ENCODE data around the gene LGR5. TPM values are rescaled to one million over a fixed set of nuclear protein-coding genes. Genes with fewer than 3 reads are reported as not detected.

Gene LGR5
- total RNA-seq, 2 experiments from 2014 or later: not detected

GRCh38 chr12:71439362-71439612 is 311 bp upstream of the LGR5 start:
- ATAC-seq (peak; percentile 9), DNase-seq (no peak)
- ChIA-PET POLR2A (no interaction called here), CTCF (no interaction called here)
- H3K4me1 Mint-ChIP-seq: peaks cover 19% of the 10 kb centered on the region
- intact Hi-C loops (cut with DNase I, micrococcal nuclease): no loop called here
- H3K36me3 Mint-ChIP-seq (ENCODE audit: low read depth): no peaks in the 10 kb centered on the region
- H3K27ac Mint-ChIP-seq: no peak overlapping the region
- peaks cover 45% of the 10 kb centered on the region for H3K27me3 Mint-ChIP-seq
- H3K9me3 Mint-ChIP-seq (ENCODE audit: low read depth): peaks cover 18% of the 10 kb centered on the region
- H3K4me3 Mint-ChIP-seq: peak overlapping the region; percentile 69

GRCh38 chr12:71440345-71440762 is 756 bp downstream of the LGR5 start:
- peaks cover 17% of the 10 kb centered on the region for H3K9me3 Mint-ChIP-seq (ENCODE audit: low read depth)
- peak overlapping the region; percentile 69 for H3K4me3 Mint-ChIP-seq
- H3K4me1 Mint-ChIP-seq: peaks cover 19% of the 10 kb centered on the region
- H3K36me3 Mint-ChIP-seq (ENCODE audit: low read depth): no peaks in the 10 kb centered on the region
- H3K27me3 Mint-ChIP-seq: peaks cover 47% of the 10 kb centered on the region
- DNase-seq: no peak
- intact Hi-C loops (cut with DNase I, micrococcal nuclease): no loop called here
- ATAC-seq: no peak
- ChIA-PET POLR2A (no interaction called here), CTCF (interaction anchor here (0.8 kb wide), 1 partner anchor 14 kb away, joined by 3 read pairs; no protein-coding TSS in a partner anchor)
- no peak overlapping the region for H3K27ac Mint-ChIP-seq

DNA sequence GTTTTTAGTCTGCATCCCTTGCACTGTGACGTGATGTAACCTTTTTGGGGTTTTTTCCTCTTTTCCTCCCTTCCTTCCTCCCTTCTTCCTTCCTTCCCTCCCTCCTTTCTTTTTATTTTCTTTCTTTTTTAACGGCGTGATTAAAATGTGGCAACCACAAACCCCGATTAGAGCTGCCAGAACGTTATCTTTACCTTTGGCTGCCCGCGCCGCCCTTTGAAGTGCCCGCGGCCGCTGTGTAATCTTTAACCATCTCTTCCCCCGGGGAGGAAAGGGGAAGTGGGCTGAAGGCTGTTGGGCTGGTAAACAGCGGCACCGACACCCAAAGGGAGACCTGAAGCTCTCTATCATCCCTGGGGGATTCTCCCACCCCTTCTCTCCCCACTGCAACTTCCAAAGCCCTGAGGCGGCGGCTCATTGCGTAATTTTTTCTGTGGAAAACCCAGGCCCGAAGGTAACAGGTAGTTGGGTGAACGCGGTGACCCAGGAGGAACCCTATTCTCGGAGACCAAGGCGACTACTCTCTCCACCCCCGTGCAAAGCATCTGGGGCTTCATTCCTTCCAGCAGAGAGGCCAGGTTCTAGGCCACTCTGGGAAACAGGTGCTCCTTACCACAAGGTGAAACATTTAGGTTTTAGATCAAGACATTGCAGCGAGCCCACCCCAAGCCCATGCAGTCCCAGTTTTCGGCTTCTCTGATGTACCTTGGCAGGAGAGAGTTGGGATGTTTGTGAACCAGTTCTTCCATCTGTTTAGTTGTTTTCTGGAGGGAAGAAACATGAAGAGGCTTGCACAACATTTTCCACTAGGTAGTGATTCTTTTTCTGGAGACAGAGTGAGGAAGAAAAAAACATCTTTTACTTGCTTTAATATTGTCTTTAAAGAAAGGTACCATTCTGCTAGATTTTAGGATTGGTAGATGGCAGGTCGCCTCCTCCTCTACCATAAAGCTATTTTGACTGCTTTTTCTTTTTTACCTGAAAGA is 1.5 kb downstream of the LGR5 start:
- ChIA-PET CTCF (interaction anchor here (0.8 to 1.3 kb wide), 2 partner anchors 14 to 15 kb away, joined by 3 read pairs; no protein-coding TSS in a partner anchor), POLR2A (no interaction called here)
- Mint-ChIP-seq H3K4me3 (peak overlapping the region; percentile 69), H3K27me3 (peaks cover 44% of the 10 kb centered on the region), H3K9me3 (ENCODE audit: low read depth) (peaks cover 11% of the 10 kb centered on the region), H3K27ac (no peak overlapping the region), H3K4me1 (peaks cover 19% of the 10 kb centered on the region), H3K36me3 (ENCODE audit: low read depth) (no peaks in the 10 kb centered on the region)
- no peak for ATAC-seq
- peak; percentile 22 for DNase-seq
- intact Hi-C loops (cut with DNase I, micrococcal nuclease): no loop called here

DNA sequence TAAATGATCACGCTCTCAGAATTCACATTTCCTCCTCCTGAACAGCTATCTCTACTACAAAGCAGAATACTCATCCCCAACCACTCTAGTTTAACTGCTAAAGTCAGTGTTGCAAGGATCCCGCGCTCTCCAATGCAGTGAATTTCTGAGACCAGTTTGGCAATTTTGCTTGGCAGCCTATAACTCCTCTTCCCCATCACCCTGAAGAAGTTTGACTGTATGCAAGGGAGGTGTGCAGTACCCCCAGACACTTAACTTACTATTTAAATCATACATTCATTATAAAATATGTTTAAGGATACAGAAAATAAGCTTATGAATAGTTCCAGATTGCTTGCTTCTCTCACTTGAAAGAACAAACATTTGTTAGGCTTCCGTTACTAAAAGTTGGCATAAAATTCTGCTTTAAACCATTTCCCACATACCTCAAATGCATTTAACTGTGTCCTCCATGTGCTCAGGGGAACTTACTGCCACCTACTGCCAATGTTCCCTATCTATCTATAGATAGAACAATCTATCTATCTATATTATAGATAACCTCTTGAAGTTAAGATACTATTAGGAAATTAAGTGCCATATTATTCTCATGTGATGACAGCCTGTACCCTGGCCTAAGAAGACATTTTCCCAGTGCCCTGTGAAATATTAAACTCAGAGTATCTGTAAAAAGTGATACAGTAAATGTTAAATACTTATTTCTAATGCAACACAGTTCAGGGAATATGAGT is 2.4 kb downstream of the LGR5 start:
- ATAC-seq (no peak), DNase-seq (no peak)
- ChIA-PET CTCF (interaction anchor here (1.3 kb wide), 1 partner anchor 16 kb away, joined by 3 read pairs; no protein-coding TSS in a partner anchor), POLR2A (no interaction called here)
- H3K27me3 Mint-ChIP-seq: peaks cover 43% of the 10 kb centered on the region
- peaks cover 7% of the 10 kb centered on the region for H3K9me3 Mint-ChIP-seq (ENCODE audit: low read depth)
- intact Hi-C loops (cut with DNase I, micrococcal nuclease): no loop called here
- H3K4me1 Mint-ChIP-seq: peaks cover 19% of the 10 kb centered on the region
- H3K36me3 Mint-ChIP-seq (ENCODE audit: low read depth): no peaks in the 10 kb centered on the region
- no peak overlapping the region for H3K4me3 Mint-ChIP-seq
- H3K27ac Mint-ChIP-seq: no peak overlapping the region

- Mint-ChIP-seq H3K9me3 (ENCODE audit: low read depth) (peaks cover 1% of the 10 kb centered on the region), H3K36me3 (ENCODE audit: low read depth) (no peaks in the 10 kb centered on the region), H3K27ac (no peak overlapping the region), H3K27me3 (peaks cover 39% of the 10 kb centered on the region), H3K4me3 (no peak overlapping the region), H3K4me1 (peaks cover 19% of the 10 kb centered on the region)
- DNase-seq (no peak), ATAC-seq (no peak)
- ChIA-PET POLR2A (no interaction called here), CTCF (no interaction called here)
- intact Hi-C loops (cut with DNase I, micrococcal nuclease): no loop called here
Measured at GRCh38 chr12:71442567-71442931, 3.0 kb downstream of the LGR5 start.

DNA sequence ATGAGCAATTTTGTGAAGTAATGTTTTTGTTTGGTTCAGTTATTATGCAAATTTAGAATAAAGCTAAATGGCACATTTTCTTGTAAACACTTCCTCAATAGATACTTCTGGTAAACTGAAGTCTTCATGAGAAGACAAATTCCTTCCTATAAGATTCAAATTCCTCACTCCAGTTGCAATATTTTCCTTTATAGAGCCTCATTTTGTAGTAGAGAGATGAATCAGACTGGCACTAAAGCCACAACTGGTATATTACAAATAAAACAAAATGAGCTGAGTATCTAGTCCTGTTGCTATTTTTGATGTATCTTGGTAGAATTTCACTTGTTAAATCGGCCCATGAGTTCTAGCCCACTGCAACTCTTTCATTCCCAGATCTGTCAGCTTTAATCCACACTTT is 5.5 kb downstream of the LGR5 start:
- H3K27me3 Mint-ChIP-seq: peaks cover 28% of the 10 kb centered on the region

DNA sequence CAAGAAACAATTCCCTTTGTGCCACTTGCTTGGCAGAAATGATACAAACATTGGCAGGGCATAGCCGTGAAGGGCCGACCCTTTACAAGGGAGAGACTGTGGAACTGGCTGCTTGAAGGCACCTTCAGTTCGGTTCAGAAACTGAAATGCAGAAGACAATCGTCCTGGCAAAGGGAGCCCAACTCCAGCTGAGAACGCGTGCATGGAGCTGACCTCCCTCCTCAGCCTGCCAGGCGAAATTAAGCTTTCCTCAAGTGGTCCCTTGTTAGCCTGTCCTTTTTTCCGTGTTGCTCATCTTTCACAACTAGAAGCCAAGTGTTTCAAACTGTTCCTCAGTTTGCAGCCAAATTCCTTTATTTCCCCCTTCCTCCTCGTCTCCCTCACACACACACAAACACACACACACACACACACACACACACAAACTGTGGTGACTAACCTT is 8.1 kb downstream of the LGR5 start:
- CTCF ChIA-PET: interaction anchor here (1.0 kb wide), 1 partner anchor 10 kb away, joined by 3 read pairs; no protein-coding TSS in a partner anchor
- no peak overlapping the region for H3K4me3 Mint-ChIP-seq
- no peak overlapping the region for H3K27ac Mint-ChIP-seq
- ATAC-seq: no peak
- no peaks in the 10 kb centered on the region for H3K9me3 Mint-ChIP-seq (ENCODE audit: low read depth)
- intact Hi-C loops (cut with DNase I, micrococcal nuclease): no loop called here
- H3K4me1 Mint-ChIP-seq: peaks cover 3% of the 10 kb centered on the region
- H3K27me3 Mint-ChIP-seq: peaks cover 22% of the 10 kb centered on the region
- no peaks in the 10 kb centered on the region for H3K36me3 Mint-ChIP-seq (ENCODE audit: low read depth)
- POLR2A ChIA-PET: no interaction called here
- no peak for DNase-seq

More for the DNA sequence above, 5.5 kb downstream of the LGR5 start:
- DNase-seq (no peak), ATAC-seq (no peak)
- intact Hi-C loops (cut with DNase I, micrococcal nuclease): no loop called here
- no peak overlapping the region for H3K4me3 Mint-ChIP-seq
- H3K4me1 Mint-ChIP-seq: peaks cover 13% of the 10 kb centered on the region
- ChIA-PET CTCF (interaction anchor here (0.9 to 1.2 kb wide), 4 partner anchors 11 to 302 kb away, joined by 3 to 4 read pairs (median 4); no protein-coding TSS in a partner anchor), POLR2A (no interaction called here)
- no peak overlapping the region for H3K27ac Mint-ChIP-seq
- H3K36me3 Mint-ChIP-seq (ENCODE audit: low read depth): no peaks in the 10 kb centered on the region
- no peaks in the 10 kb centered on the region for H3K9me3 Mint-ChIP-seq (ENCODE audit: low read depth)

DNA sequence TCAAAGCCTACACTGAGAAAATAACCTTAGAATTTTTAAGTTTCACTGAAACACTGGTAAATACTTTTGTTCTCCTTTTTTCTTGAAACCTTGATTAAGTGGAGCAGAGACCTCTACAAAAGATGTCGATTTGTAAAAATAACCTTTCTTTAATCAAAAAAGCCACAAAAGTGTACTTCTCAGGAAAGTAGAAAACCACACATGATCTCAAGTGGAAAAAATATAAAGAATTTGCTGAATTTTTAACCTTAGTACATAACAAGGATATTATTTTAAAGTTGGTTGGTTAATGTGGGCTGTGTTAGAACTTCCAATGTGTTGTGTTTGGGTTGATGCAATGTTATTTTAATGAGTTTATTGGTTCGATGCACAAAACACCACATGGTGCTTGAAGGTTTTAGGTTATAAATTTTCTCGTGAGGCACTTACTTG is 8.6 kb downstream of the LGR5 start:
- CTCF ChIA-PET: no interaction called here
- no peak for ATAC-seq
- intact Hi-C loops (cut with DNase I, micrococcal nuclease): no loop called here

GRCh38 chr12:71449373-71450070 is 9.9 kb downstream of the LGR5 start:
- ChIA-PET CTCF (interaction anchor here (0.8 kb wide), 1 partner anchor 186 kb away, joined by 3 read pairs; no protein-coding TSS in a partner anchor), POLR2A (no interaction called here)
- Mint-ChIP-seq H3K27me3 (peaks cover 30% of the 10 kb centered on the region), H3K4me3 (no peak overlapping the region), H3K9me3 (ENCODE audit: low read depth) (no peaks in the 10 kb centered on the region), H3K4me1 (peaks cover 3% of the 10 kb centered on the region), H3K27ac (no peak overlapping the region), H3K36me3 (ENCODE audit: low read depth) (no peaks in the 10 kb centered on the region)
- intact Hi-C loops (cut with DNase I, micrococcal nuclease): no loop called here
- ATAC-seq (no peak), DNase-seq (no peak)

More for the DNA sequence above, 8.6 kb downstream of the LGR5 start:
- POLR2A ChIA-PET: no interaction called here
- no peak for DNase-seq
- Mint-ChIP-seq H3K9me3 (ENCODE audit: low read depth) (no peaks in the 10 kb centered on the region), H3K36me3 (ENCODE audit: low read depth) (no peaks in the 10 kb centered on the region), H3K27ac (no peak overlapping the region), H3K27me3 (peaks cover 22% of the 10 kb centered on the region), H3K4me3 (no peak overlapping the region), H3K4me1 (peaks cover 3% of the 10 kb centered on the region)

- DNase-seq: no peak
- H3K36me3 Mint-ChIP-seq (ENCODE audit: low read depth): no peaks in the 10 kb centered on the region
- H3K4me1 Mint-ChIP-seq: peaks cover 3% of the 10 kb centered on the region
- H3K9me3 Mint-ChIP-seq (ENCODE audit: low read depth): no peaks in the 10 kb centered on the region
- H3K27me3 Mint-ChIP-seq: peaks cover 27% of the 10 kb centered on the region
- POLR2A ChIA-PET: no interaction called here
- ATAC-seq: no peak
- no peak overlapping the region for H3K27ac Mint-ChIP-seq
- intact Hi-C loops (cut with DNase I, micrococcal nuclease): no loop called here
- CTCF ChIA-PET: no interaction called here
- no peak overlapping the region for H3K4me3 Mint-ChIP-seq
Measured at GRCh38 chr12:71452006-71452405, 12.4 kb downstream of the LGR5 start.

GRCh38 chr12:71455028-71455737 is 15.6 kb downstream of the LGR5 start:
- POLR2A ChIA-PET: no interaction called here
- H3K4me3 Mint-ChIP-seq: no peak overlapping the region
- no peaks in the 10 kb centered on the region for H3K4me1 Mint-ChIP-seq
- CTCF ChIA-PET: interaction anchor here (0.7 to 1.2 kb wide), 2 partner anchors 10 to 15 kb away, joined by 3 to 4 read pairs; no protein-coding TSS in a partner anchor
- no peak overlapping the region for H3K27ac Mint-ChIP-seq
- H3K36me3 Mint-ChIP-seq (ENCODE audit: low read depth): no peaks in the 10 kb centered on the region
- no peak for DNase-seq
- intact Hi-C loops (cut with DNase I, micrococcal nuclease): no loop called here
- no peaks in the 10 kb centered on the region for H3K9me3 Mint-ChIP-seq (ENCODE audit: low read depth)
- peaks cover 20% of the 10 kb centered on the region for H3K27me3 Mint-ChIP-seq
- no peak for ATAC-seq
